ENCODE data around the gene PCDHA5. TPM values are rescaled to one million over a fixed set of nuclear protein-coding genes. Genes with fewer than 3 reads are reported as not detected.
"Not testable (repeated sequence)": the region's sequence is repeated elsewhere in the genome, so short reads cannot be mapped to it uniquely, and the experiment has no call there.

The PCDHA5 gene
- polyA plus RNA-seq, 1 donor from 2014 or later = 1.4 TPM

- H2AFZ ChIP-seq (ENCODE audit: low read depth, low read length) = no peak within 1 kb of the TSS
- H3K27ac ChIP-seq (ENCODE audit: low read length) = no peak within 1 kb of the TSS
- H3K36me3 ChIP-seq (ENCODE audit: insufficient read depth, low read length) = no peaks in the 10 kb centered on the region
- no peaks in the 10 kb centered on the region for H3K79me2 ChIP-seq (replicated peaks; ENCODE audit: insufficient read depth, low read length)
- no peaks in the 10 kb centered on the region for H3K27me3 ChIP-seq (ENCODE audit: insufficient read depth, low read depth, low read length)
- H3K9me3 ChIP-seq (ENCODE audit: low read length) = peaks cover 41% of the 10 kb centered on the region
- H3K4me3 ChIP-seq (ENCODE audit: low read length) = no peak within 1 kb of the TSS
- H3F3A ChIP-seq (ENCODE audit: insufficient read depth, low read length, poor library complexity, severe bottlenecking) = no peaks in the 10 kb centered on the region
- H4K20me1 ChIP-seq (ENCODE audit: insufficient read depth) = no peaks in the 10 kb centered on the region
- H3K4me2 ChIP-seq (ENCODE audit: low read length) = no peak within 1 kb of the TSS
- no peaks in the 10 kb centered on the region for H3K9me2 ChIP-seq (ENCODE audit: insufficient read depth, low read length)
- TF ChIP-seq POLR2AphosphoS5 (IDR thresholded peaks at IDR 0.05) (no peak), RAD21 (conservative IDR thresholded peaks at IDR 0.05) (no peak), REST (IDR thresholded peaks at IDR 0.05; ENCODE audit: borderline replicate concordance) (no peak), SMC3 (conservative IDR thresholded peaks at IDR 0.05; ENCODE audit: poor library complexity) (no peak), TAF1 (IDR thresholded peaks at IDR 0.05; ENCODE audit: low read depth) (no peak), MXI1 (conservative IDR thresholded peaks at IDR 0.05; ENCODE audit: poor library complexity, severe bottlenecking) (no peak), EZH2 (IDR thresholded peaks at IDR 0.05; ENCODE audit: borderline replicate concordance, insufficient read depth, low read length, poor library complexity, severe bottlenecking) (no peak), EP300 (conservative IDR thresholded peaks at IDR 0.05; ENCODE audit: poor library complexity, severe bottlenecking) (no peak)
- TF ChIP-seq, protein P1, sequence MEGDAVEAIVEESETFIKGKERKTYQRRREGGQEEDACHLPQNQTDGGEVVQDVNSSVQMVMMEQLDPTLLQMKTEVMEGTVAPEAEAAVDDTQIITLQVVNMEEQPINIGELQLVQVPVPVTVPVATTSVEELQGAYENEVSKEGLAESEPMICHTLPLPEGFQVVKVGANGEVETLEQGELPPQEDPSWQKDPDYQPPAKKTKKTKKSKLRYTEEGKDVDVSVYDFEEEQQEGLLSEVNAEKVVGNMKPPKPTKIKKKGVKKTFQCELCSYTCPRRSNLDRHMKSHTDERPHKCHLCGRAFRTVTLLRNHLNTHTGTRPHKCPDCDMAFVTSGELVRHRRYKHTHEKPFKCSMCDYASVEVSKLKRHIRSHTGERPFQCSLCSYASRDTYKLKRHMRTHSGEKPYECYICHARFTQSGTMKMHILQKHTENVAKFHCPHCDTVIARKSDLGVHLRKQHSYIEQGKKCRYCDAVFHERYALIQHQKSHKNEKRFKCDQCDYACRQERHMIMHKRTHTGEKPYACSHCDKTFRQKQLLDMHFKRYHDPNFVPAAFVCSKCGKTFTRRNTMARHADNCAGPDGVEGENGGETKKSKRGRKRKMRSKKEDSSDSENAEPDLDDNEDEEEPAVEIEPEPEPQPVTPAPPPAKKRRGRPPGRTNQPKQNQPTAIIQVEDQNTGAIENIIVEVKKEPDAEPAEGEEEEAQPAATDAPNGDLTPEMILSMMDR (IDR thresholded peaks at IDR 0.05; ENCODE audit: poor library complexity, severe bottlenecking) = no peak
- H3K9ac ChIP-seq (ENCODE audit: low read length) = no peak within 1 kb of the TSS
Observed at GRCh38 chr5:140785905-140786686, 35.3 kb upstream of the PCDHA5 start, which contains the start of gene PCDHA1. PCDHA1 (plus strand) TSS chr5:140786140.

DNA sequence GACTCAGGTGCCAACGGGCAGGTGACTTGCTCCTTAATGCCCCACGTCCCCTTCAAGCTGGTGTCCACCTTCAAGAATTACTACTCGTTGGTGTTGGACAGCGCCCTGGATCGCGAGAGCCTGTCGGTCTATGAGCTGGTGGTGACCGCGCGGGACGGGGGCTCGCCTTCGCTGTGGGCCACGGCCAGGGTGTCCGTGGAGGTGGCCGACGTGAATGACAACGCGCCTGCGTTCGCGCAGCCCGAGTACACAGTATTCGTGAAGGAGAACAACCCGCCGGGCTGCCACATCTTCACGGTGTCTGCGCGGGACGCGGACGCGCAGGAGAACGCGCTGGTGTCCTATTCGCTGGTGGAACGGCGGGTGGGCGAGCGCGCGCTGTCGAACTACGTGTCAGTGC, 34.0 kb upstream of the PCDHA5 start:
- H2AFZ ChIP-seq (ENCODE audit: low read depth, low read length); H4K20me1 ChIP-seq (ENCODE audit: insufficient read depth); H3F3A ChIP-seq (ENCODE audit: insufficient read depth, low read length, poor library complexity, severe bottlenecking); H3K36me3 ChIP-seq (ENCODE audit: insufficient read depth, low read length); H3K4me3 ChIP-seq (ENCODE audit: low read length); H3K9ac ChIP-seq (ENCODE audit: low read length); H3K79me2 ChIP-seq (replicated peaks; ENCODE audit: insufficient read depth, low read length); H3K27ac ChIP-seq (ENCODE audit: low read length); H3K4me2 ChIP-seq (ENCODE audit: low read length); H3K27me3 ChIP-seq (ENCODE audit: insufficient read depth, low read depth, low read length); H3K9me2 ChIP-seq (ENCODE audit: insufficient read depth, low read length): not testable (repeated sequence)
- peaks cover 44% of the 10 kb centered on the region for H3K9me3 ChIP-seq (ENCODE audit: low read length)

DNA sequence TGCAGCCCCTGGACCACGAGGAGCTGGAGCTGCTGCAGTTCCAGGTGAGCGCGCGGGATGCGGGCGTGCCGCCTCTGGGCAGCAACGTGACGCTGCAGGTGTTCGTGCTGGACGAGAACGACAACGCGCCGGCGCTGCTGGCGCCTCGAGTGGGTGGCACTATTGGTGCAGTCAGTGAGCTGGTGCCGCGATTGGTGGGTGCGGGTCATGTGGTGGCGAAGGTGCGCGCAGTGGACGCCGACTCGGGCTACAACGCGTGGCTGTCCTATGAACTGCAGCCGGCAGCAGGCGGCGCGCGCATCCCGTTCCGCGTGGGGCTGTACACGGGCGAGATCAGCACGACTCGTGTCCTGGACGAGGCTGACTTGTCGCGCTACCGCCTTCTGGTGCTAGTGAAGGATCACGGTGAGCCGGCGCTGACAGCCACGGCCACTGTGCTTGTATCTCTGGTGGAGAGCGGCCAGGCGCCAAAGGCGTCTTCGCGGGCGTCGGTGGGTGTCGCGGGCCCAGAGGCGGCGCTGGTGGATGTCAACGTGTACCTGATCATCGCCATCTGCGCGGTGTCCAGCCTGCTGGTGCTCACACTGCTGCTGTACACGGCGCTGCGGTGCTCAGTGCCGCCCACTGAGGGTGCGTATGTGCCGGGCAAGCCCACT, 33.4 kb upstream of the PCDHA5 start:
- not testable (repeated sequence) for H3K27ac ChIP-seq (ENCODE audit: low read length); H3K27me3 ChIP-seq (ENCODE audit: insufficient read depth, low read depth, low read length); H3K4me3 ChIP-seq (ENCODE audit: low read length); H2AFZ ChIP-seq (ENCODE audit: low read depth, low read length); H3K36me3 ChIP-seq (ENCODE audit: insufficient read depth, low read length); H3K9ac ChIP-seq (ENCODE audit: low read length); H3F3A ChIP-seq (ENCODE audit: insufficient read depth, low read length, poor library complexity, severe bottlenecking); H3K79me2 ChIP-seq (replicated peaks; ENCODE audit: insufficient read depth, low read length); H3K9me2 ChIP-seq (ENCODE audit: insufficient read depth, low read length); H4K20me1 ChIP-seq (ENCODE audit: insufficient read depth); H3K4me2 ChIP-seq (ENCODE audit: low read length)
- H3K9me3 ChIP-seq (ENCODE audit: low read length) = peaks cover 45% of the 10 kb centered on the region
